Midbrain (tissue), 1 donor: ENCODE results near the gene HOXB1.
"Not testable (repeated sequence)": the region's sequence is repeated elsewhere in the genome, so short reads cannot be mapped to it uniquely, and the experiment has no call there.

Source experiments
- DNase-seq: peaks from one replicate; lab custom pipeline; 2025; lab: John Stamatoyannopoulos, UW

Gene HOXB1

GRCh38 chr17:48519427-48519826 lies 11.4 kb downstream of the HOXB1 start:
- DNase-seq, result no peak

GRCh38 chr17:48517478-48517877 lies 13.3 kb downstream of the HOXB1 start:
- no peak for DNase-seq

- DNase-seq, result no peak
Measured at GRCh38 chr17:48515925-48516900, 14.6 kb downstream of the HOXB1 start.

GRCh38 chr17:48514477-48514876 lies 16.3 kb downstream of the HOXB1 start:
- DNase-seq, result no peak

- DNase-seq, result no peak
Measured at GRCh38 chr17:48513666-48514455, 16.9 kb downstream of the HOXB1 start.

GRCh38 chr17:48513097-48513496 lies 17.7 kb downstream of the HOXB1 start:
- no peak for DNase-seq

- DNase-seq, result no peak
Measured at GRCh38 chr17:48510761-48511604, 19.8 kb downstream of the HOXB1 start.

GRCh38 chr17:48510381-48510760 lies 20.4 kb downstream of the HOXB1 start:
- DNase-seq, result no peak

- not testable (repeated sequence) for DNase-seq
Measured at GRCh38 chr17:48509708-48510107, 21.1 kb downstream of the HOXB1 start.

GRCh38 chr17:48506246-48506645 lies 24.6 kb downstream of the HOXB1 start:
- DNase-seq, result no peak

- no peak for DNase-seq
Measured at GRCh38 chr17:48505788-48506187, 25.0 kb downstream of the HOXB1 start.

- no peak for DNase-seq
Measured at GRCh38 chr17:48504953-48505352, 25.9 kb downstream of the HOXB1 start.

GRCh38 chr17:48503747-48504146 lies 27.1 kb downstream of the HOXB1 start:
- DNase-seq, result no peak

GRCh38 chr17:48502901-48503300 lies 27.9 kb downstream of the HOXB1 start:
- DNase-seq, result no peak

GRCh38 chr17:48502312-48502711 lies 28.5 kb downstream of the HOXB1 start:
- DNase-seq, result no peak

GRCh38 chr17:48500435-48501426 lies 30.1 kb downstream of the HOXB1 start:
- DNase-seq, result no peak

GRCh38 chr17:48499735-48500434 lies 30.9 kb downstream of the HOXB1 start:
- DNase-seq, result no peak

- no peak for DNase-seq
Measured at GRCh38 chr17:48499248-48499647, 31.6 kb downstream of the HOXB1 start.

- no peak for DNase-seq
Measured at GRCh38 chr17:48498164-48498850, 32.5 kb downstream of the HOXB1 start.

- DNase-seq, result no peak
Measured at GRCh38 chr17:48497103-48497502, 33.7 kb downstream of the HOXB1 start.
